Thyroid gland (tissue), 4 donors: ENCODE results near the gene NFXL1.

Experiments
- CTCF ChIP-seq, 6 experiments: fragments of 200-600 bp in 3 of 6; fragments of 450-650 bp in 3 of 6; sonication (generic) in 3 of 6; IDR thresholded peaks; one replicate each; pipeline ENCODE4 v1.5.1; 2016 to 2019; ENCODE audit warnings: antibody characterized with exemption in 6 of 6, mild to moderate bottlenecking in 2 of 6, inconsistent platforms in 1 of 6, moderate library complexity in 1 of 6
- POLR2A ChIP-seq, 2 donors: fragments of 450-650 bp; IDR thresholded peaks; one replicate each; pipeline ENCODE4 v1.6.1; 2017; ENCODE audit warnings: antibody characterized with exemption in 2 of 2, mild to moderate bottlenecking in 2 of 2, moderate library complexity in 1 of 2

GRCh38 chr4:47933840-47934239 lies 19.5 kb upstream of the NFXL1 start:
- TF ChIP-seq CTCF (IDR thresholded peaks at IDR 0.05), result peak; percentile 17 to 71 (median 49)
- TF ChIP-seq POLR2A (IDR thresholded peaks at IDR 0.05), result no peak
